Right atrium auricular region (tissue), 2 donors: ENCODE results near the gene FAM107B. TPM values are rescaled to one million over a fixed set of nuclear protein-coding genes. Genes with fewer than 3 reads are reported as not detected.
"Not testable (repeated sequence)": the region's sequence is repeated elsewhere in the genome, so short reads cannot be mapped to it uniquely, and the experiment has no call there.

Experiments
- DNase-seq: peaks from one replicate; pipeline ENCODE4 v3.0.0-alpha.2; 2019; ENCODE audit warnings: low spot score
- H3K27ac ChIP-seq, 2 donors: fragments of 200-600 bp; sonication (generic); 1 replicate in 1 of 2; 2 replicates in 1 of 2; pipeline ENCODE4 v1.5.1; 2016 to 2019
- H3K27me3 ChIP-seq, 2 donors: fragments of 200-600 bp; sonication (generic); one replicate each; pipeline versions ENCODE4 v1.5.1 to v1.6.0; 2017 to 2019
- H3K36me3 ChIP-seq: fragments of 200-600 bp; sonication (generic); one replicate; pipeline ENCODE4 v1.5.1; 2016
- H3K4me1 ChIP-seq, 2 donors: fragments of 200-600 bp; sonication (generic); one replicate each; pipeline versions ENCODE4 v1.5.1 to v1.6.0; 2017 to 2019
- H3K4me3 ChIP-seq, 2 donors: fragments of 200-600 bp; sonication (generic); 1 replicate in 1 of 2; 2 replicates in 1 of 2; pipeline ENCODE4 v1.5.1; 2017 to 2019; ENCODE audit warnings: mild to moderate bottlenecking in 1 of 2, moderate library complexity in 1 of 2
- H3K9me3 ChIP-seq, 2 donors: fragments of 200-600 bp; sonication (generic); one replicate each; pipeline ENCODE4 v1.5.1; 2019
- CTCF ChIP-seq, 2 donors: fragments of 200-600 bp; sonication (generic); IDR thresholded peaks; one replicate each; pipeline ENCODE4 v1.5.1; 2019; ENCODE audit warnings: antibody characterized with exemption in 2 of 2
- total RNA-seq, 2 donors: library from RNA; depleted of rRNA; stranded (reverse); fragments of >200 nt; gene quantifications; one replicate each; pipeline ENCODE4 v1.1.0, GENCODE V29; 2016

FAM107B gene
- total RNA-seq, 2 donors from 2014 or later, result 10.6 to 14.1 TPM

GRCh38 chr10:14594878-14595525 lies 179.7 kb downstream of the FAM107B start:
- H3K27ac ChIP-seq, result no peak overlapping the region
- no peak overlapping the region for H3K4me3 ChIP-seq
- H3K9me3 ChIP-seq, result no peaks in the 10 kb centered on the region
- H3K4me1 ChIP-seq, result no peaks in the 10 kb centered on the region
- H3K27me3 ChIP-seq, result no peaks in the 10 kb centered on the region
- DNase-seq, result no peak
- H3K36me3 ChIP-seq, result no peaks in the 10 kb centered on the region
- no peak for TF ChIP-seq CTCF (IDR thresholded peaks at IDR 0.05)

DNA sequence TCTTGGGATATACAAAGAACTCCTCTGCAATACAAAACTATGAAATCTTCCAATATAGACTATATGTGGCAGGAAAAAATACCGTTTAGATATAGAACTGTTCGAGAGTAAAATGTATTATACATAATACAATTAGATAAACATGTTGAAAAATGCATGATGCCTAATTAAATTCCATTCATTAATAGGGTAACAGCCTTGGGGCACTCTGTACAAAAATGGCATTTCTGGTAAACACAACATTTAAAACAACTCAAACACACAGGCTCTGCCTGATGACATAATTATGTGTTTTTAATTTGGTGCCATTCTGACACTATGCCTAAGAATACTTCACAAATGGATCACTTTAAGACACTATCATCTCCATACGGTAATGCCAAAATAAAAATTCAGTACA lies 180.9 kb downstream of the FAM107B start:
- Histone ChIP-seq H3K36me3 (no peaks in the 10 kb centered on the region), H3K27me3 (no peaks in the 10 kb centered on the region), H3K4me3 (no peak overlapping the region), H3K9me3 (no peaks in the 10 kb centered on the region), H3K27ac (no peak overlapping the region), H3K4me1 (no peaks in the 10 kb centered on the region)
- no peak for DNase-seq
- no peak for TF ChIP-seq CTCF (IDR thresholded peaks at IDR 0.05)

DNA sequence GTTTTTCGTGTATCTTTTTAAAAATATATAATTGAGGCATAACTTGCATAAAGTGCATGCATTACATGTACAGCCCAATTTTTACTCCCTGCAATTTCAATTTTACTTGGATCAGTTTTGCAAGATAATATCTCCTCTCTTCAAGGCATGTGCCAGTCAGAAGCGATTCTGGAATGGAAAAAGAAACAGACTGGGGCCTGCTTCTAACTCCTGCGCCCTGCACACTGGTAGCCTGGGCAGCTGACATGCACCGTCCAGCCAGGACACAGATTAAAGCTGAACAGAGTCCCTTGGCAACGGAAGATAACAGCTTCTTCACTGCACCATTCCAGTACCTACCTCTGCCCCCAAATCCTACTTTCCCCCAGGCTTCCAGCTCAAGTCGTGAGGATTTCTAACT lies 182.1 kb downstream of the FAM107B start:
- H3K27me3 ChIP-seq, result no peaks in the 10 kb centered on the region
- H3K4me1 ChIP-seq, result peaks cover 0 to 11% of the 10 kb centered on the region in 2 donors
- no peak overlapping the region for H3K27ac ChIP-seq
- no peaks in the 10 kb centered on the region for H3K36me3 ChIP-seq
- no peak overlapping the region for H3K4me3 ChIP-seq
- H3K9me3 ChIP-seq, result no peaks in the 10 kb centered on the region
- no peak for TF ChIP-seq CTCF (IDR thresholded peaks at IDR 0.05)
- no peak for DNase-seq

DNA sequence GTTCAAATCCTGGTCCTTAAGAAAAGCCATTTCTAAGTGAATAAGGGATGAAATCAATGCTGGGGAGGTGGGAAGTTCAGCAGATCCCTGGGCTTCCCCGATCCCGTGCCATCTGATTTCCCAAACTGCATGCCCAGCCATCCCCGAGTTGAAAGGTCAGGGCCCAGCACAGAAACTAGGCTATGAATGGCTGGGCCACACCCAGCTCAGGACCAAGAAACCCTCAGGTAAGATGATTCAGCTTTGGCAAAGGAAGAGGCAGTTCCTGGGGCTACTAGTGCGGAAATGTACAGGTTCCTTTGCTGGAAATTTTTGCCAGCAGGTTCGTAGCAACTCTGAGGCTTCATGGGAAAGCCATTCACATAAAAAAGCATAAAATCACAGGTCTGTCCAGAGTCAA lies 182.7 kb downstream of the FAM107B start:
- H3K4me1 ChIP-seq, result peaks cover 0 to 11% of the 10 kb centered on the region in 2 donors
- no peak overlapping the region for H3K4me3 ChIP-seq
- no peak overlapping the region for H3K27ac ChIP-seq
- no peaks in the 10 kb centered on the region for H3K27me3 ChIP-seq
- TF ChIP-seq CTCF (IDR thresholded peaks at IDR 0.05), result no peak
- H3K9me3 ChIP-seq, result no peaks in the 10 kb centered on the region
- no peak for DNase-seq
- H3K36me3 ChIP-seq, result no peaks in the 10 kb centered on the region

- Histone ChIP-seq H3K4me1 (peaks cover 0 to 11% of the 10 kb centered on the region in 2 donors), H3K27ac (peak overlapping the region in 1 of 2 donors; percentile 37)
- DNase-seq, H3K4me3 ChIP-seq, H3K36me3 ChIP-seq, H3K27me3 ChIP-seq, H3K9me3 ChIP-seq: not testable (repeated sequence)
Measured at GRCh38 chr10:14588938-14589294, 185.8 kb downstream of the FAM107B start.

GRCh38 chr10:14588084-14588937 lies 186.4 kb downstream of the FAM107B start:
- H3K27me3 ChIP-seq, result no peaks in the 10 kb centered on the region
- H3K36me3 ChIP-seq, result no peaks in the 10 kb centered on the region
- no peak overlapping the region for H3K4me3 ChIP-seq
- H3K27ac ChIP-seq, result peak overlapping the region; percentile 23 to 37
- H3K9me3 ChIP-seq, result no peaks in the 10 kb centered on the region
- peaks cover 0 to 11% of the 10 kb centered on the region in 2 donors for H3K4me1 ChIP-seq
- no peak for DNase-seq
- TF ChIP-seq CTCF (IDR thresholded peaks at IDR 0.05), result no peak
